G401 (cell line): ENCODE measurements around the gene ZNF541. TPM values are rescaled to one million over a fixed set of nuclear protein-coding genes. Genes with fewer than 3 reads are reported as not detected.
"Not testable (repeated sequence)": the region's sequence is repeated elsewhere in the genome, so short reads cannot be mapped to it uniquely, and the experiment has no call there.

Experiments used
- DNase-seq: peaks from one replicate; pipeline ENCODE4 v3.0.0-alpha.2; 2015; ENCODE audit warnings: low spot score
- in situ Hi-C: cut with HindIII; loops from 2 replicates; pipeline ENCODE4 v1.10.0; 2016; ENCODE audit warnings: low sequenced_read_pairs, mixed read lengths
- total RNA-seq: library from RNA; depleted of rRNA; stranded (reverse); fragments of >200 nt; shearing (Covaris generic); gene quantifications from 2 replicates; pipeline ENCODE4 v1.2.3, GENCODE V29; 2014

ZNF541 gene
- total RNA-seq, 1 experiment from 2014 or later, result not detected

- in situ Hi-C loops, result no loop called here
- DNase-seq, result peak; percentile 100
Observed at GRCh38 chr19:47600246-47601179, 27.6 kb upstream of the ZNF541 start.

- DNase-seq, in situ Hi-C loops: not testable (repeated sequence)
Observed at GRCh38 chr19:47599671-47600245, 26.8 kb upstream of the ZNF541 start.

GRCh38 chr19:47598407-47599349, 25.7 kb upstream of the ZNF541 start:
- in situ Hi-C loops, result no loop called here

GRCh38 chr19:47595944-47596343, 23.0 kb upstream of the ZNF541 start:
- DNase-seq, result no peak
- in situ Hi-C loops, result no loop called here

More at GRCh38 chr19:47598407-47599349, 25.7 kb upstream of the ZNF541 start:
- peak; percentile 59 for DNase-seq

GRCh38 chr19:47593860-47594259, 20.9 kb upstream of the ZNF541 start:
- DNase-seq, result no peak
- in situ Hi-C loops, result no loop called here

- no peak for DNase-seq
- in situ Hi-C loops, result no loop called here
Observed at GRCh38 chr19:47589824-47590223, 16.9 kb upstream of the ZNF541 start.

GRCh38 chr19:47587295-47587694, 14.3 kb upstream of the ZNF541 start:
- in situ Hi-C loops, result no loop called here
- DNase-seq, result no peak

- in situ Hi-C loops, result not testable (repeated sequence)
Observed at GRCh38 chr19:47583161-47583560, 10.2 kb upstream of the ZNF541 start.

GRCh38 chr19:47582320-47582909, 9.5 kb upstream of the ZNF541 start:
- no peak for DNase-seq
- in situ Hi-C loops, result no loop called here

More at GRCh38 chr19:47583161-47583560, 10.2 kb upstream of the ZNF541 start:
- DNase-seq, result not testable (repeated sequence)

- in situ Hi-C loops, result no loop called here
Observed at GRCh38 chr19:47581605-47582319, 8.8 kb upstream of the ZNF541 start.

GRCh38 chr19:47580397-47580796, 7.4 kb upstream of the ZNF541 start:
- in situ Hi-C loops, result no loop called here

More at GRCh38 chr19:47581605-47582319, 8.8 kb upstream of the ZNF541 start:
- no peak for DNase-seq

GRCh38 chr19:47572635-47573034, 313 bp downstream of the ZNF541 start:
- in situ Hi-C loops, result no loop called here
- DNase-seq, result no peak

More at GRCh38 chr19:47580397-47580796, 7.4 kb upstream of the ZNF541 start:
- no peak for DNase-seq

- DNase-seq, result no peak
- in situ Hi-C loops, result no loop called here
Observed at GRCh38 chr19:47569331-47569730, 3.6 kb downstream of the ZNF541 start.

GRCh38 chr19:47564081-47564480, 8.9 kb downstream of the ZNF541 start:
- DNase-seq, result no peak
- in situ Hi-C loops, result no loop called here

- in situ Hi-C loops, result no loop called here
- no peak for DNase-seq
Observed at GRCh38 chr19:47561440-47562057, 11.4 kb downstream of the ZNF541 start.

GRCh38 chr19:47560999-47561398, 11.9 kb downstream of the ZNF541 start:
- in situ Hi-C loops, result no loop called here

GRCh38 chr19:47550129-47550528, 22.8 kb downstream of the ZNF541 start:
- no peak for DNase-seq
- in situ Hi-C loops, result no loop called here

More at GRCh38 chr19:47560999-47561398, 11.9 kb downstream of the ZNF541 start:
- no peak for DNase-seq
